Naive B cell (primary cell): ENCODE results near the gene FKBP10. TPM values are rescaled to one million over a fixed set of nuclear protein-coding genes. Genes with fewer than 3 reads are reported as not detected.
A peak's percentile ranks its signal among the peaks of the same experiment; 100 is the strongest.

Experiments used
- ATAC-seq, 2 donors: fragments of 150-1000 bp; cut with Tn5 transposase; 2 replicates each; pipeline ENCODE4 v1.10.0; 2021; ENCODE audit warnings: low read depth in 2 of 2, mild to moderate bottlenecking in 2 of 2, moderate library complexity in 2 of 2
- DNase-seq: peaks from one replicate; pipeline ENCODE4 v3.0.0; 2022
- H3K27ac Mint-ChIP-seq, 6 donors: one replicate each; pipeline ENCODE4 v1.8.0; 2020 to 2022; ENCODE audit warnings: mild to moderate bottlenecking in 6 of 6, mixed read lengths in 6 of 6, moderate library complexity in 5 of 6, inconsistent platforms in 2 of 6
- H3K27me3 Mint-ChIP-seq, 3 donors: one replicate each; pipeline ENCODE4 v1.8.0; 2021 to 2022; ENCODE audit warnings: mixed read lengths in 3 of 3, mild to moderate bottlenecking in 1 of 3
- H3K36me3 Mint-ChIP-seq, 2 donors: one replicate each; pipeline ENCODE4 v1.8.0; 2020 to 2022; ENCODE audit warnings: mixed read lengths in 2 of 2, inconsistent platforms in 1 of 2, mild to moderate bottlenecking in 1 of 2
- H3K4me1 Mint-ChIP-seq, 3 donors: one replicate each; pipeline ENCODE4 v1.8.0; 2020 to 2022; ENCODE audit warnings: mixed read lengths in 3 of 3, inconsistent platforms in 1 of 3, mild to moderate bottlenecking in 1 of 3, moderate library complexity in 1 of 3
- H3K4me3 Mint-ChIP-seq, 8 donors: one replicate each; pipeline ENCODE4 v1.8.0; 2020 to 2022; ENCODE audit warnings: mild to moderate bottlenecking in 8 of 8, mixed read lengths in 8 of 8, moderate library complexity in 8 of 8, inconsistent platforms in 2 of 8
- H3K9me3 Mint-ChIP-seq, 7 donors: one replicate each; pipeline ENCODE4 v1.8.0; 2020 to 2022; ENCODE audit warnings: mixed read lengths in 7 of 7, mild to moderate bottlenecking in 5 of 7, inconsistent platforms in 2 of 7, moderate library complexity in 1 of 7
- polyA plus RNA-seq, 6 donors: library from polyadenylated mRNA; unstranded; fragments of 300-500 nt; fragmentation: Illumina TruSeq; gene quantifications; one replicate each; pipeline ENCODE4 v1.2.3, GENCODE V29; 2021; ENCODE audit warnings: low read depth in 6 of 6

Gene FKBP10, protein sequence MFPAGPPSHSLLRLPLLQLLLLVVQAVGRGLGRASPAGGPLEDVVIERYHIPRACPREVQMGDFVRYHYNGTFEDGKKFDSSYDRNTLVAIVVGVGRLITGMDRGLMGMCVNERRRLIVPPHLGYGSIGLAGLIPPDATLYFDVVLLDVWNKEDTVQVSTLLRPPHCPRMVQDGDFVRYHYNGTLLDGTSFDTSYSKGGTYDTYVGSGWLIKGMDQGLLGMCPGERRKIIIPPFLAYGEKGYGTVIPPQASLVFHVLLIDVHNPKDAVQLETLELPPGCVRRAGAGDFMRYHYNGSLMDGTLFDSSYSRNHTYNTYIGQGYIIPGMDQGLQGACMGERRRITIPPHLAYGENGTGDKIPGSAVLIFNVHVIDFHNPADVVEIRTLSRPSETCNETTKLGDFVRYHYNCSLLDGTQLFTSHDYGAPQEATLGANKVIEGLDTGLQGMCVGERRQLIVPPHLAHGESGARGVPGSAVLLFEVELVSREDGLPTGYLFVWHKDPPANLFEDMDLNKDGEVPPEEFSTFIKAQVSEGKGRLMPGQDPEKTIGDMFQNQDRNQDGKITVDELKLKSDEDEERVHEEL
- polyA plus RNA-seq = not detected

- Mint-ChIP-seq H3K36me3 (no peaks in the 10 kb centered on the region), H3K9me3 (no peaks in the 10 kb centered on the region), H3K4me3 (peak within 1 kb of the TSS; percentile 85 to 93 (median 91)), H3K27ac (peak within 1 kb of the TSS in 1 of 6 donors; percentile 7), H3K27me3 (peaks cover 6 to 38% (median 10%) of the 10 kb centered on the region in 3 donors), H3K4me1 (peaks cover 10 to 21% (median 15%) of the 10 kb centered on the region in 3 donors)
- ATAC-seq (peak in 1 of 2 donors; percentile 12), DNase-seq (no peak)
Observed at GRCh38 chr17:41812381-41813151, at the start of gene FKBP10. FKBP10 (plus strand) TSS chr17:41813004; CDS start chr17:41813035, 31 bp downstream.

DNA sequence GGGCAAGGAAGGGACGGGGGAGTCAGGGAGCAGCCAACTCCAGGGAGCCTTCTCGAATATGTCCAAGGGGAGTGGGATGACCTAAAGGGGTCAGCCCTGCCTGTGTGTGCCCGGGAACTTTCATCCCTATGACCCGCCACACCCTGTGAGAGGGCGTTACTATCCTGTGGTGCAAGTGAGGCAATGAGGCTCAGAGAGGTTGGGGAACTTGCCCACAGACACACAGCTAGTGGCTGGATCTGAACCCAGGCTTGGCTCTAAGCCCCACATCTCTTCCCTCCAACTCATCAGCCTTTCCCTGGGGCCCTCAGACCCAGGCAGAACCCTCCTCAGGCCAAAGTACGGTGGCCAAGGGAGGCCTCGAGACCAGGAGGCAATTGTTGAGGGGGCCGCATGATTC is 49.5 kb upstream of the FKBP10 start:
- Mint-ChIP-seq H3K4me1 (peaks cover 10 to 19% (median 18%) of the 10 kb centered on the region in 3 donors), H3K27me3 (no peaks in the 10 kb centered on the region), H3K27ac (peak overlapping the region in 2 of 6 donors; percentile 53 to 59), H3K9me3 (no peaks in the 10 kb centered on the region), H3K36me3 (peaks cover 0 to 44% of the 10 kb centered on the region in 2 donors), H3K4me3 (no peak overlapping the region)
- no peak for DNase-seq
- no peak for ATAC-seq

GRCh38 chr17:41766135-41766534 is 46.7 kb upstream of the FKBP10 start:
- Mint-ChIP-seq H3K36me3 (peaks cover 0 to 51% of the 10 kb centered on the region in 2 donors), H3K27me3 (no peaks in the 10 kb centered on the region), H3K4me3 (no peak overlapping the region), H3K27ac (peak overlapping the region in 2 of 6 donors; percentile 39 to 89), H3K4me1 (peaks cover 7 to 10% (median 10%) of the 10 kb centered on the region in 3 donors), H3K9me3 (no peaks in the 10 kb centered on the region)
- ATAC-seq (no peak), DNase-seq (no peak)

DNA sequence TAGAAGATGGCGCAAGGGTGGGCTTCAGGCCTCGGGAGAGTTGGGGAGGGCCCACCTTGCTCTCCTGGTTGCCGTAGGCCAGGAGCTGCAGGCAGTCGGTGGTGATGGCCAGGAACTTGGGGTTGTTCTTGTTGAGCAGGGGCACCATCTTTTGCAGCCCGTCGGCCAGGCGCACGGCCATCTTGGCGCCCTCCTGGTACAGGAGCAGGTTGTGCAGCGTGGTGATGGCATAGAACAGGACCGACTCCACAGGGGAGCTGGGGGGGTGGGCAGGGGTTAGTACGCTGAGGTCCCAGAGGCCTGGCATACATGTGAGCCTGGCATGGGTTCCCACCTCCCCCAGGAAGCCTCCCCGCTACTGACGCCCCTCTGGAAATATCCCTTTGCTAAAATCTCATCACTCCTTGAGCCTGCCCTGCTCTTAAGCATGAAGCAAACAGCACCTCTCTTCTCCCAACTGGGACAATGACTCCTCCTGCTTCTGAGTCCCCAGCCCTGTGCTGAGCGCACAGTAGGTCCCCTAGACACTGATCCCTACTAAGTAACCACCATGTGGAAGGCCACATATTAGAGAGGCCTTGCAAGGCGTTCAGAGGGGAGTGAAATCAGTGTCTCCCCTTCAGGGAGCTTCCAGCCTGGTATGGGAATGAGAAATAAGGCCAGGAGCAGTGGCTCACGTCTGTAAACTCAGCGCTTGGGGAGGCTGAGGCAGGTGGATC is 45.3 kb upstream of the FKBP10 start:
- no peak for ATAC-seq
- no peaks in the 10 kb centered on the region for H3K9me3 Mint-ChIP-seq

GRCh38 chr17:41768682-41769288 is 44.0 kb upstream of the FKBP10 start:
- Mint-ChIP-seq H3K9me3 (no peaks in the 10 kb centered on the region), H3K4me3 (no peak overlapping the region), H3K27me3 (no peaks in the 10 kb centered on the region), H3K27ac (peak overlapping the region in 1 of 6 donors; percentile 38), H3K36me3 (peaks cover 0 to 31% of the 10 kb centered on the region in 2 donors), H3K4me1 (peaks cover 6 to 19% (median 9%) of the 10 kb centered on the region in 3 donors)
- DNase-seq = no peak
- ATAC-seq = no peak

More for the DNA sequence above, 45.3 kb upstream of the FKBP10 start:
- H3K36me3 Mint-ChIP-seq = peaks cover 0 to 43% of the 10 kb centered on the region in 2 donors
- H3K27ac Mint-ChIP-seq = peak overlapping the region in 1 of 6 donors; percentile 62
- H3K27me3 Mint-ChIP-seq = no peaks in the 10 kb centered on the region
- DNase-seq = no peak
- peaks cover 6 to 15% (median 9%) of the 10 kb centered on the region in 3 donors for H3K4me1 Mint-ChIP-seq
- peak overlapping the region in 1 of 8 donors; percentile 70 for H3K4me3 Mint-ChIP-seq

DNA sequence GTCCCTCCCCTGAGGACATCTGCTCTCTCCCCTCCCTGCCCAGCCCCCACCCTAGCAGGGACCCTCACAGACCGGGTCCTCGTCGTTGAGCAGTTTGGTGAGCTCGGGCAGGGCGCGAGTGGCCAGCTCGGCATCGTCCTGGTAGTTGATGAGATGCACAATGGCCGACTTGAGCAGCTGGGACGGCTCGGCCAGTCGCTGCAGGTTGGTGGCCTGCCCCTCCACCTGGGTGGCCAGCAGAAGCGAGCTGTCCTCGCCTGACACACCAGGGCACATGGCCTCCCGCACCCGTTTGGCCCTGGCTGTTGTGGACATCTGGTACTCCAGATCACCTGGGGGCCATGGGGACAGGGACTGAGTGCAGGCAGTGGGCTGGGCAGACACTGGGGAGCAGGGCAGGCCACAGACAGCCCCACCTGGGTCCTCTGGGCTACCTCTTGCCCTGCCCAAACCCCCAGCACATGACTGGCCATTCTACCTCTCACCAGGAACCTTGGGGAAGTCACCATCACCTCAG is 43.4 kb upstream of the FKBP10 start:
- Mint-ChIP-seq H3K36me3 (peaks cover 0 to 31% of the 10 kb centered on the region in 2 donors), H3K27ac (peak overlapping the region in 1 of 6 donors; percentile 71), H3K4me1 (peaks cover 6 to 25% (median 13%) of the 10 kb centered on the region in 3 donors), H3K9me3 (no peaks in the 10 kb centered on the region), H3K4me3 (no peak overlapping the region), H3K27me3 (no peaks in the 10 kb centered on the region)
- DNase-seq (no peak), ATAC-seq (no peak)

DNA sequence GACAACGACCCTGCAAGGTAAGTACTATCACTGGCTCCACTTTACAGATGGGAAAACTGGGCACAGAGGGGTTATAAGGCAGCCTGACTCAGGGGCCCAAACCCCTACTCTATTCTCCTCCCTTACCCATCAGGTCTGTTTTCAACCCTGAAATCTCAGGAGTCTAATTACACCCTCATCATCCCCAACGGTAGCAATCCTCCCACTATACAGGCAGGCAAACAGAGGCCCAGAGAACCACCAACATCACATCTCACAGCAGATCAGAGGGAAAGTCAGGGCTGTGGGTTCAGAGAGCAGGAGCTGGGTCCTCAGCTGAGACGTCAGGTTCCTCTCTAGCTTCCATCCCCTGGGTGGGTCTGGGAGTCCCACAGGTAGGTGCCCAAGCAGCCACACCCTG is 42.8 kb upstream of the FKBP10 start:
- H3K4me1 Mint-ChIP-seq = peaks cover 6 to 30% (median 16%) of the 10 kb centered on the region in 3 donors
- ATAC-seq (no peak), DNase-seq (no peak)
- no peak overlapping the region for H3K27ac Mint-ChIP-seq
- H3K9me3 Mint-ChIP-seq = no peaks in the 10 kb centered on the region
- peak overlapping the region in 1 of 8 donors; percentile 55 for H3K4me3 Mint-ChIP-seq
- H3K36me3 Mint-ChIP-seq = peaks cover 0 to 31% of the 10 kb centered on the region in 2 donors
- H3K27me3 Mint-ChIP-seq = no peaks in the 10 kb centered on the region

DNA sequence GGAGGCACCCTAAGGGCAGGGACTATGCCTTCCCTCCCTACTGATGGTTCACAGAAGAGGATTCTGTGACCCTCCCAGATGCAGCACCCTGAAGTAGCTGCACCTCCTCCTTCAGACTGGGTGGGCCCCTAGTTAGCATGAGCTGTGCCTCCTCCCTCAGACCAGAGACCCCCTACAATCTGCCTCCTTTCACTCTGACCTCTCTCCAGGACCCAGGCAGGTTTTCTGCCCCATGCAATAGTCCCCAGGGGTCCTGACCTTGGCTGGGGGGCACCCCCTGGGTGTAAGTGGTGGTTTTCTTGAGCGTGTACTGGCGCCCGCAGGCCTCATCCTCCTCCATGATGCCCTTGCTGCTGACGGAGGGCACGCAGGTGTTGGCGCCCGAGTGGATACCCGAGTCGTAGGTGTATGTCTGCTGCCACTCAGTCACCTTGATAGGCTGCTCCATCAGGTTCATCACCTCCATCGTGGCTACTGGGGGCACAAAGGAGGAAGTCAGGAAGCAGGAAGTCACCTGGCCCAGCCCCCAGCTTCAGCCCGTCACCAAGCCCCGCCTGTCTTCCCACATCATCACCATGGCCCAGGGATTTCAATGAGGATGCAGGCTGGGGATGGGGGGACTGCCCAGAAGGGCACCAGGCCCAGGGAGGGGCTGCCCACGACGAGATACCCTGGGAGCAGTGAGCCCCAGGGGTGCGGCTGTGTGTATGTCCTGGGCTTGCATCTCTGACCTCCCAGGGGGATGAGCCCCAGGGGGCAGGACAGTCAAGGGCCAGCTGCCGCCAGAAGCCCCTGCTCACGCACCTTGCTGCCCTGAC is 41.2 kb upstream of the FKBP10 start:
- no peaks in the 10 kb centered on the region for H3K9me3 Mint-ChIP-seq
- peaks cover 3 to 22% of the 10 kb centered on the region in 2 donors for H3K36me3 Mint-ChIP-seq
- DNase-seq (no peak), ATAC-seq (peak in 1 of 2 donors; percentile 27)
- H3K27ac Mint-ChIP-seq = peak overlapping the region in 4 of 6 donors; percentile 39 to 85 (median 80)
- peak overlapping the region in 2 of 8 donors; percentile 2 to 43 for H3K4me3 Mint-ChIP-seq
- H3K27me3 Mint-ChIP-seq = no peaks in the 10 kb centered on the region
- H3K4me1 Mint-ChIP-seq = peaks cover 6 to 36% (median 20%) of the 10 kb centered on the region in 3 donors

- Mint-ChIP-seq H3K4me1 (peaks cover 6 to 36% (median 20%) of the 10 kb centered on the region in 3 donors), H3K4me3 (no peak overlapping the region), H3K36me3 (peaks cover 3 to 16% of the 10 kb centered on the region in 2 donors), H3K9me3 (no peaks in the 10 kb centered on the region), H3K27me3 (no peaks in the 10 kb centered on the region), H3K27ac (peak overlapping the region in 2 of 6 donors; percentile 37 to 39)
- no peak for ATAC-seq
- no peak for DNase-seq
Observed at GRCh38 chr17:41772218-41772585, 40.6 kb upstream of the FKBP10 start.

DNA sequence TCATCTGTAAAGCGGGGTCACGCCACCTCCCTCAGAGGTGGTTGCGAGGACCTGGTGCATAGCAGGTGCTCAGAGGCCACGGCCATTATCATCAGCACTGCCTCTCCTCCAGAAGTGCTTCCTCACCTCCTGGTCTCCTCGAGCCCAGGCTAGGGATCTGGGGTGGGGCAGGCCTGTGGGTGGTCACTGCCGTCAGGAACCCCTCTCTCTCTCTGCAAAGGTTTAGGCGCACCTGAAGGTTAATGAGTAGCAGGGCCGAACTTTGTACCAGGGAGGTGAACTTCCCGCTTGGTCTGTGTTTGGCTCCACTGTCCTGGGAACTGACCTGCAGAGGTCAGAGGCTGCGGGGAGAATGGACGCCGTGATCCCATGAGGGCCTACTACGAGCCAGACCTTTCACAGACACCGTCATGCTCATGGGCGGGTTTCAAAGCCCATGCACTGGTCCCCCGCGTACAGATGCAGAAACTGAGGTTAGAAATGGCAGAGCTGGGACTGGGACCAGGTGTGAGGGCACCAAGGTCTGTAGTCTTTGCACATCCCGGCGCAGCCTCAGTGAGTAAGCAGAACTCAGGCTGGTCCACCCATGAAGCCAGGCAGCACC is 40.1 kb upstream of the FKBP10 start:
- H3K9me3 Mint-ChIP-seq = no peaks in the 10 kb centered on the region
- no peak for DNase-seq
- peaks cover 3 to 11% of the 10 kb centered on the region in 2 donors for H3K36me3 Mint-ChIP-seq
- no peaks in the 10 kb centered on the region for H3K27me3 Mint-ChIP-seq
- ATAC-seq = no peak
- H3K4me1 Mint-ChIP-seq = peaks cover 6 to 36% (median 18%) of the 10 kb centered on the region in 3 donors
- no peak overlapping the region for H3K4me3 Mint-ChIP-seq
- H3K27ac Mint-ChIP-seq = peak overlapping the region in 2 of 6 donors; percentile 37 to 39

- ATAC-seq (no peak), DNase-seq (no peak)
- H3K36me3 Mint-ChIP-seq = peaks cover 3 to 8% of the 10 kb centered on the region in 2 donors
- H3K27me3 Mint-ChIP-seq = no peaks in the 10 kb centered on the region
- H3K4me3 Mint-ChIP-seq = no peak overlapping the region
- H3K27ac Mint-ChIP-seq = no peak overlapping the region
- H3K4me1 Mint-ChIP-seq = peaks cover 6 to 36% (median 17%) of the 10 kb centered on the region in 3 donors
- no peaks in the 10 kb centered on the region for H3K9me3 Mint-ChIP-seq
Observed at GRCh38 chr17:41773190-41773588, 39.6 kb upstream of the FKBP10 start.
